Effector memory CD8-positive, alpha-beta T cell (primary cell): ENCODE data around the gene SLC6A3.
"Not testable (repeated sequence)": the region's sequence is repeated elsewhere in the genome, so short reads cannot be mapped to it uniquely, and the experiment has no call there.

Source experiments
- ATAC-seq: fragments of 150-1000 bp; cut with Tn5 transposase; replicated peaks from 2 replicates; pipeline ENCODE4 v1.10.0; 2021; ENCODE audit warnings: mild to moderate bottlenecking, moderate library complexity
- DNase-seq, 3 experiments: peaks; one replicate each; pipeline ENCODE4 v3.0.0; 2021
- H3K27ac Mint-ChIP-seq, 2 donors: one replicate each; pipeline ENCODE4 v1.8.0; 2022; ENCODE audit warnings: mild to moderate bottlenecking in 2 of 2, mixed read lengths in 2 of 2, moderate library complexity in 2 of 2
- H3K27me3 Mint-ChIP-seq, 2 donors: one replicate each; pipeline ENCODE4 v1.8.0; 2022; ENCODE audit warnings: mixed read lengths in 2 of 2
- H3K36me3 Mint-ChIP-seq: one replicate; pipeline ENCODE4 v1.8.0; 2022; ENCODE audit warnings: mild to moderate bottlenecking, moderate library complexity, mixed read lengths; ENCODE audit not compliant: insufficient read depth
- H3K4me1 Mint-ChIP-seq, 2 donors: one replicate each; pipeline ENCODE4 v1.8.0; 2022; ENCODE audit warnings: low read depth in 2 of 2, mixed read lengths in 2 of 2
- H3K4me3 Mint-ChIP-seq, 2 donors: one replicate each; pipeline ENCODE4 v1.8.0; 2022; ENCODE audit warnings: mild to moderate bottlenecking in 2 of 2, mixed read lengths in 2 of 2, moderate library complexity in 2 of 2
- H3K9me3 Mint-ChIP-seq, 2 donors: one replicate each; pipeline ENCODE4 v1.8.0; 2022; ENCODE audit warnings: mixed read lengths in 2 of 2

The SLC6A3 gene

GRCh38 chr5:1368236-1368635 is 77.0 kb downstream of the SLC6A3 start:
- Mint-ChIP-seq H3K9me3 (no peaks in the 10 kb centered on the region), H3K4me1 (peaks cover 2 to 10% of the 10 kb centered on the region in 2 donors), H3K27ac (peak overlapping the region in 1 of 2 donors; percentile 42), H3K4me3 (no peak overlapping the region), H3K36me3 (no peaks in the 10 kb centered on the region), H3K27me3 (peaks cover 19 to 33% of the 10 kb centered on the region in 2 donors)
- no peak for ATAC-seq
- no peak for DNase-seq

- no peak overlapping the region for H3K27ac Mint-ChIP-seq
- DNase-seq: no peak
- no peaks in the 10 kb centered on the region for H3K9me3 Mint-ChIP-seq
- peaks cover 28 to 44% of the 10 kb centered on the region in 2 donors for H3K27me3 Mint-ChIP-seq
- H3K4me1 Mint-ChIP-seq: peaks cover 0 to 4% of the 10 kb centered on the region in 2 donors
- no peak for ATAC-seq
- H3K36me3 Mint-ChIP-seq: no peaks in the 10 kb centered on the region
- H3K4me3 Mint-ChIP-seq: no peak overlapping the region
Measured at GRCh38 chr5:1367149-1367548, 78.1 kb downstream of the SLC6A3 start.

- Mint-ChIP-seq H3K4me3 (no peak overlapping the region), H3K27ac (no peak overlapping the region), H3K9me3 (no peaks in the 10 kb centered on the region), H3K4me1 (peaks cover 0 to 4% of the 10 kb centered on the region in 2 donors), H3K36me3 (no peaks in the 10 kb centered on the region), H3K27me3 (peaks cover 33 to 50% of the 10 kb centered on the region in 2 donors)
- DNase-seq: no peak
- no peak for ATAC-seq
Measured at GRCh38 chr5:1366514-1366913, 78.7 kb downstream of the SLC6A3 start.

- DNase-seq (no peak), ATAC-seq (no peak)
- Mint-ChIP-seq H3K4me3 (no peak overlapping the region), H3K4me1 (peaks cover 0 to 4% of the 10 kb centered on the region in 2 donors), H3K27ac (no peak overlapping the region), H3K27me3 (peaks cover 45 to 60% of the 10 kb centered on the region in 2 donors), H3K36me3 (no peaks in the 10 kb centered on the region), H3K9me3 (no peaks in the 10 kb centered on the region)
Measured at GRCh38 chr5:1364211-1364610, 81.0 kb downstream of the SLC6A3 start.

- Mint-ChIP-seq H3K4me1 (no peaks in the 10 kb centered on the region), H3K27ac (no peak overlapping the region), H3K36me3 (no peaks in the 10 kb centered on the region), H3K4me3 (no peak overlapping the region), H3K9me3 (no peaks in the 10 kb centered on the region), H3K27me3 (peaks cover 45 to 63% of the 10 kb centered on the region in 2 donors)
- no peak for ATAC-seq
- DNase-seq: no peak
Measured at GRCh38 chr5:1363581-1363980, 81.7 kb downstream of the SLC6A3 start.

- H3K27ac Mint-ChIP-seq: no peak overlapping the region
- no peak overlapping the region for H3K4me3 Mint-ChIP-seq
- peaks cover 49 to 67% of the 10 kb centered on the region in 2 donors for H3K27me3 Mint-ChIP-seq
- no peaks in the 10 kb centered on the region for H3K4me1 Mint-ChIP-seq
- H3K36me3 Mint-ChIP-seq: no peaks in the 10 kb centered on the region
- H3K9me3 Mint-ChIP-seq: no peaks in the 10 kb centered on the region
- ATAC-seq (no peak), DNase-seq (no peak)
Measured at GRCh38 chr5:1363160-1363559, 82.1 kb downstream of the SLC6A3 start.

- H3K4me1 Mint-ChIP-seq: no peaks in the 10 kb centered on the region
- ATAC-seq (no peak), DNase-seq (no peak)
- H3K27ac Mint-ChIP-seq: no peak overlapping the region
- H3K9me3 Mint-ChIP-seq: no peaks in the 10 kb centered on the region
- H3K36me3 Mint-ChIP-seq: no peaks in the 10 kb centered on the region
- H3K27me3 Mint-ChIP-seq: peaks cover 52 to 74% of the 10 kb centered on the region in 2 donors
- H3K4me3 Mint-ChIP-seq: no peak overlapping the region
Measured at GRCh38 chr5:1362242-1363015, 82.8 kb downstream of the SLC6A3 start.

GRCh38 chr5:1360861-1361260 is 84.4 kb downstream of the SLC6A3 start:
- H3K36me3 Mint-ChIP-seq: no peaks in the 10 kb centered on the region

GRCh38 chr5:1360367-1360766 is 84.9 kb downstream of the SLC6A3 start:
- peaks cover 46 to 76% of the 10 kb centered on the region in 2 donors for H3K27me3 Mint-ChIP-seq
- not testable (repeated sequence) for ATAC-seq, H3K9me3 Mint-ChIP-seq, H3K27ac Mint-ChIP-seq, H3K4me3 Mint-ChIP-seq, H3K4me1 Mint-ChIP-seq, H3K36me3 Mint-ChIP-seq, DNase-seq

More at GRCh38 chr5:1360861-1361260, 84.4 kb downstream of the SLC6A3 start:
- DNase-seq: no peak
- H3K4me3 Mint-ChIP-seq: no peak overlapping the region
- peaks cover 46 to 76% of the 10 kb centered on the region in 2 donors for H3K27me3 Mint-ChIP-seq
- H3K4me1 Mint-ChIP-seq: no peaks in the 10 kb centered on the region
- ATAC-seq: no peak
- no peak overlapping the region for H3K27ac Mint-ChIP-seq
- no peaks in the 10 kb centered on the region for H3K9me3 Mint-ChIP-seq

- Mint-ChIP-seq H3K4me1 (no peaks in the 10 kb centered on the region), H3K36me3 (no peaks in the 10 kb centered on the region), H3K27ac (no peak overlapping the region), H3K4me3 (no peak overlapping the region), H3K27me3 (peaks cover 46 to 80% of the 10 kb centered on the region in 2 donors), H3K9me3 (no peaks in the 10 kb centered on the region)
- ATAC-seq (no peak), DNase-seq (no peak)
Measured at GRCh38 chr5:1359713-1360112, 85.5 kb downstream of the SLC6A3 start.

GRCh38 chr5:1359031-1359645 is 86.1 kb downstream of the SLC6A3 start:
- Mint-ChIP-seq H3K9me3 (no peaks in the 10 kb centered on the region), H3K4me1 (no peaks in the 10 kb centered on the region), H3K4me3 (no peak overlapping the region), H3K27ac (no peak overlapping the region), H3K36me3 (no peaks in the 10 kb centered on the region), H3K27me3 (peaks cover 41 to 74% of the 10 kb centered on the region in 2 donors)
- DNase-seq (no peak), ATAC-seq (no peak)

- no peaks in the 10 kb centered on the region for H3K4me1 Mint-ChIP-seq
- no peaks in the 10 kb centered on the region for H3K36me3 Mint-ChIP-seq
- H3K27ac Mint-ChIP-seq: no peak overlapping the region
- ATAC-seq (no peak), DNase-seq (no peak)
- H3K4me3 Mint-ChIP-seq: no peak overlapping the region
- peaks cover 37 to 70% of the 10 kb centered on the region in 2 donors for H3K27me3 Mint-ChIP-seq
- H3K9me3 Mint-ChIP-seq: no peaks in the 10 kb centered on the region
Measured at GRCh38 chr5:1358726-1359025, 86.6 kb downstream of the SLC6A3 start.

GRCh38 chr5:1357946-1358725 is 87.1 kb downstream of the SLC6A3 start:
- no peak overlapping the region for H3K27ac Mint-ChIP-seq
- ATAC-seq: no peak

More at GRCh38 chr5:1357946-1358725, 87.1 kb downstream of the SLC6A3 start:
- peaks cover 32 to 64% of the 10 kb centered on the region in 2 donors for H3K27me3 Mint-ChIP-seq
- no peak for DNase-seq
- H3K36me3 Mint-ChIP-seq: no peaks in the 10 kb centered on the region
- H3K4me1 Mint-ChIP-seq: no peaks in the 10 kb centered on the region
- no peaks in the 10 kb centered on the region for H3K9me3 Mint-ChIP-seq
- no peak overlapping the region for H3K4me3 Mint-ChIP-seq
